ENCODE results near the gene FIGN.

The FIGN gene

GRCh38 chr2:163626208-163626607 is 109.6 kb downstream of the FIGN start:
- DNase-seq (ENCODE audit: insufficient read length) = no peak
- no peak for FAIRE-seq
- TF ChIP-seq POLR2A (IDR thresholded peaks at IDR 0.05; ENCODE audit: low read depth, low read length) = no peak
- TF ChIP-seq POLR2AphosphoS5 (IDR thresholded peaks at IDR 0.05; ENCODE audit: low read depth, low read length) = no peak
- no peak for TF ChIP-seq TAF1 (IDR thresholded peaks at IDR 0.05; ENCODE audit: borderline replicate concordance, low read depth, low read length)

- FAIRE-seq (no peak), DNase-seq (ENCODE audit: insufficient read length) (no peak)
- TF ChIP-seq TAF1 (IDR thresholded peaks at IDR 0.05; ENCODE audit: borderline replicate concordance, low read depth, low read length) = no peak
- TF ChIP-seq POLR2AphosphoS5 (IDR thresholded peaks at IDR 0.05; ENCODE audit: low read depth, low read length) = no peak
- no peak for TF ChIP-seq POLR2A (IDR thresholded peaks at IDR 0.05; ENCODE audit: low read depth, low read length)
Measured at GRCh38 chr2:163625632-163626031, 110.2 kb downstream of the FIGN start.

DNA sequence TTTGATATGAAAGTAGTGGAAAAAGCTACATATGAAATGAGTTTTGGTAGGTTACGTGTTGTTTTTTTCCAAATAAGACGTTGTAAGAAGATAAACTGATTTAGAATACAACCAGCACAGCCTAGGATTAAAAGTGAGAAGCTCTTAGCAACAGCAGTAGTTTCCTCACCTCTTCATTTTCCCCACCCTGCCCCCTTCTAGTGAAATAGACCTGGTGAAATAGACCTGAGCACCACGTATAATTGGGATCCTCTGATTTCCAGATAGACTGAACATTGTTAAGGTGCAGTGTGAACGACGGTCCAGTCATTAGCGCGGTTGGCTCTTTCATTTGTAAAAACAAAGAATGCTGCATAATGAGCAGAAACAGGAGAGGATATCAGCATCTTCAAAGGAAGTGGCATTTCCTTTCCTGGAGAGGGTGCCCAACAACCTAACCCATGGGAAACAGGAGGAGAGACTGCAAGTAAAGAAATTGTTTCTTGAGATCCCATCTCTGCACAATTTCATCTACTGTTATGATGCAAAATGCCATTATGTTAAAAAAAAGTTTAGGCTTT is 114.3 kb downstream of the FIGN start:
- no peak for DNase-seq (ENCODE audit: insufficient read length)
- FAIRE-seq = no peak
- TF ChIP-seq POLR2AphosphoS5 (IDR thresholded peaks at IDR 0.05; ENCODE audit: low read depth, low read length) (no peak), TAF1 (IDR thresholded peaks at IDR 0.05; ENCODE audit: borderline replicate concordance, low read depth, low read length) (no peak), POLR2A (IDR thresholded peaks at IDR 0.05; ENCODE audit: low read depth, low read length) (no peak)

DNA sequence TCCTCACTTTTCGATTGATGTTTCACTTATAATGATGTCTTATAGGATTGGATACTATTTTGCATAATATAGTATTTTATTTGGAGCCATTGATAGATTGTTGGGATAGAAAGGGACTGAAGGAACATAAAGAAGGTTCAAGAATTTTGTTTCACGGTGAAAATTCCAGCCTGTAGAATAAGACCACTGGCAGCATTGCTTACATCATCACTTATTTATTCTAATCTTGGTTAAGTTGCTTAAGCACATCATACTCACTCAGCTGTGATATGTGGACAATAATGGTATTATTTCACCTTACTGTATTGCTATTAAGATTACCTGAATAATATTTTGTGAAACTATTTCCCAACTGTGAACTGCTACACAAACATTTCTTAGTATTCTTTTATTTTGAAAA is 118.3 kb downstream of the FIGN start:
- DNase-seq (ENCODE audit: insufficient read length) = no peak
- no peak for FAIRE-seq
- no peak for TF ChIP-seq POLR2A (IDR thresholded peaks at IDR 0.05; ENCODE audit: low read depth, low read length)
- no peak for TF ChIP-seq TAF1 (IDR thresholded peaks at IDR 0.05; ENCODE audit: borderline replicate concordance, low read depth, low read length)
- no peak for TF ChIP-seq POLR2AphosphoS5 (IDR thresholded peaks at IDR 0.05; ENCODE audit: low read depth, low read length)

DNA sequence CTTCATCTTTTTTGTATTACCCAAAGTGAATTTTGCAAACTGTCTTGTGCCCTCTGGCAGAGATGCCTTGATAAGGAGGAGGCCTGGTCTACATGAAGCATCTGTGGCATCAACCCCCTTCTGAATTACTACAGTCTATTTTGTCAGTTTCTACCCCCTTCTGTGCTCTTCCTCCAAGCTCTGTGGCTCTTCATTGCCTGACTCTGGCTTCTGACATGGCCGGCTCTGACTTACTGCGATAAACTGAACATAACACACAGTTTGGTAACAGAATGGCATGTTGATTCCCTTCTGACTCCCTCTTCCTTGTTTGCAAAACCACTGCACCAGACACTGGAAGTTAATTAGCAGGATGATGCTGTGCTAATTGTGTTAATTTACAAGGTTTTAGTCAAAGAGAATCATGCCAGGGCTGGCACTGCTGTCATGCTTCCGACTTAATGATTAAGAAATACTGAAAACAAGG is 122.5 kb downstream of the FIGN start:
- no peak for FAIRE-seq
- no peak for DNase-seq (ENCODE audit: insufficient read length)

DNA sequence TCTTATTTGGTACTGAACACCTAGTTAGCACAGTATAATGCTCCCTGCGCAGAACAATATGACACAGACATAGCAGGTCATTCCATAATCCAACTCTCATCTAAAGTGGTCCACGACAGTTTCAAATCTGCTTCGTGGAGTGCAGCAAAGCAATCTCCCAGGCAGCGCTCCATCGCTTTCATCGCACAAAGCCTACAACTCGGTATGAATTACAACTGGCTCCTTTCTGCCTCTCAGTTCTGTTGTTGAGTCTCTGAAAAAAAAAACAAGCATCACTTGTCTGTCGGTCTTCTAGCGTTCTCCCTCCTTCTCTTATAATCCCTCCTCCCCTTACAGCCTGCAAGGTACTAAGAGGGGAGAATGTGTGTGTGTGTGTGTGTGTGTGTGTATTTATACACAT is 123.5 kb downstream of the FIGN start:
- no peak for DNase-seq (ENCODE audit: insufficient read length)
- FAIRE-seq = no peak
- TF ChIP-seq TAF1 (IDR thresholded peaks at IDR 0.05; ENCODE audit: borderline replicate concordance, low read depth, low read length) = no peak
- TF ChIP-seq POLR2AphosphoS5 (IDR thresholded peaks at IDR 0.05; ENCODE audit: low read depth, low read length) = no peak
- no peak for TF ChIP-seq POLR2A (IDR thresholded peaks at IDR 0.05; ENCODE audit: low read depth, low read length)

More for the DNA sequence above, 122.5 kb downstream of the FIGN start:
- TF ChIP-seq POLR2A (IDR thresholded peaks at IDR 0.05; ENCODE audit: low read depth, low read length) (no peak), TAF1 (IDR thresholded peaks at IDR 0.05; ENCODE audit: borderline replicate concordance, low read depth, low read length) (no peak), POLR2AphosphoS5 (IDR thresholded peaks at IDR 0.05; ENCODE audit: low read depth, low read length) (no peak)

DNA sequence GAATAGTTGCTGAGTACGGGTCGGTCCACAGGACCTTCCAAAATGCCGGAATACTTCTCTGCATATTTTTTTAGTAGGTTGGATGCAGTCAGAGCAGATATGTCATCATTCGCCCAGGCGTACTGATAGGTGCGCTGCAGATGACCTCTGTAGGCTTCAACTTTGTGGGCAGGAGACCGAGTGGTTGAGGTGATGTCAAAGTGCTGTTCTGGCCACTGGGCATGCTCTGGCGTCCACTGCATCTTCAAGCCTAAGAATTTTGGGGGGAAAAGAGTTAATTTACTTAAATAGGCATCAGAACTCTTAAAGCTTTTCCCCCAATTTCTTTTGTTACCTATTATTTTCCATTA is 124.3 kb downstream of the FIGN start:
- FAIRE-seq (no peak), DNase-seq (ENCODE audit: insufficient read length) (no peak)
- no peak for TF ChIP-seq TAF1 (IDR thresholded peaks at IDR 0.05; ENCODE audit: borderline replicate concordance, low read depth, low read length)
- TF ChIP-seq POLR2AphosphoS5 (IDR thresholded peaks at IDR 0.05; ENCODE audit: low read depth, low read length) = no peak
- TF ChIP-seq POLR2A (IDR thresholded peaks at IDR 0.05; ENCODE audit: low read depth, low read length) = no peak

DNA sequence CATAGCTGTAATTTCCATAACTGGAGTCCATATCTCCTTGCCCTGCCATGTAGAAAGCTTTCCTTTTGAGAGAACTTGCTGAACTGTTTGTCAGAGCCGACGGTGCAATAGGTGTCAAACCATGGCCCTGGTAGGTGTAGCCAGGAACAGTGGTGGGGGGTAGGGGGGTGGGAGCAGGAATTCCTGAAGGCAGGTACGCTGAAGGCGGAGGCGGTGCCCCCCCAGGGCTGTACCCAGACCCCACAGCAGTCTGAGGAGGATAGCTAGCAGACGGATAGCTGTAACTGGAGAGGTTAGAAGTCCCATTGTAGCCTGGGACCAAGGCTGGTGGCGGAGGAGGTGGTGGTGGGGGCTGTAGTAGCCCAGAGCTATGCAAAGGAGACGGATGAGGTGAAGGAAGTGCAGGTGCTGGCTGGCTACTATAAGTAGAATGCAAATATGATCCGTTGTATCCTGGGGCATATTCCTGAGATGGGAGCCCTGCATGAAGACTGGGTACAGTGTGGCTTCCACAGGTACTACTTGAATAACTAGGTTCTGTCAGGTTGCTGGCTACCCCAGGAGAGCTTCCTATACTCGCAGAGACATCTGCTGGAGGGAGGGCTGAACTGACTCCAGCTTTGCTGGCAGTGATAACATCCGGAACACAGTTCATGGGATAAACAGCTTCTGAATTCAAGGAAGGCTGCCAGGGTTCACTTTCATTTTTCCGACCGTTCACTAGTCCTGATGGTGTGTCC is 124.8 kb downstream of the FIGN start:
- no peak for DNase-seq (ENCODE audit: insufficient read length)
- TF ChIP-seq TAF1 (IDR thresholded peaks at IDR 0.05; ENCODE audit: borderline replicate concordance, low read depth, low read length) (no peak), POLR2AphosphoS5 (IDR thresholded peaks at IDR 0.05; ENCODE audit: low read depth, low read length) (no peak), POLR2A (IDR thresholded peaks at IDR 0.05; ENCODE audit: low read depth, low read length) (no peak)
- no peak for FAIRE-seq

DNA sequence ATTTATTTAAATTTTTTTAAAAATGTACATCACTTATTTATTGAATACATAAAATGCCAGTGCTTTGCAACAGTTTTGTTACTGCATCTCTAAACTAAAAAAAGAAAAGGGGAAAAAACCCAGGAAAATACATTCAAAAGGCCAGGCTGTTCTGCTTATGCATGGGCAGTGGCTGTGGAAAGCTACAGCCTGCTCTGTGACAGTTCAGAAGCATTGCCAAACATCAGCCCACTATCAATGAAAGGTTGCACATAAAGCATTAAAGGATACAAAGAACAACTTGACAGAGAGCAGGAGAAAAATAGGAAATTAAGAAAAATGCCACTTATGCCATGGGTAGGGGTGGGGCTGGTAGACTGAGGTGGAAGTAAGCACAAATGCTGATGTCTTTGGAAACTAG is 128.2 kb downstream of the FIGN start:
- FAIRE-seq = no peak
- TF ChIP-seq POLR2A (IDR thresholded peaks at IDR 0.05; ENCODE audit: low read depth, low read length) (no peak), POLR2AphosphoS5 (IDR thresholded peaks at IDR 0.05; ENCODE audit: low read depth, low read length) (no peak), TAF1 (IDR thresholded peaks at IDR 0.05; ENCODE audit: borderline replicate concordance, low read depth, low read length) (no peak)
- no peak for DNase-seq (ENCODE audit: insufficient read length)

- FAIRE-seq = no peak
- TF ChIP-seq POLR2A (IDR thresholded peaks at IDR 0.05; ENCODE audit: low read depth, low read length) (no peak), POLR2AphosphoS5 (IDR thresholded peaks at IDR 0.05; ENCODE audit: low read depth, low read length) (no peak), TAF1 (IDR thresholded peaks at IDR 0.05; ENCODE audit: borderline replicate concordance, low read depth, low read length) (no peak)
- DNase-seq (ENCODE audit: insufficient read length) = no peak
Measured at GRCh38 chr2:163606878-163607277, 128.9 kb downstream of the FIGN start.

- DNase-seq (ENCODE audit: insufficient read length) = no peak
- no peak for FAIRE-seq
- TF ChIP-seq TAF1 (IDR thresholded peaks at IDR 0.05; ENCODE audit: borderline replicate concordance, low read depth, low read length) (no peak), POLR2A (IDR thresholded peaks at IDR 0.05; ENCODE audit: low read depth, low read length) (no peak), POLR2AphosphoS5 (IDR thresholded peaks at IDR 0.05; ENCODE audit: low read depth, low read length) (no peak)
Measured at GRCh38 chr2:163605779-163606178, 130.0 kb downstream of the FIGN start.

GRCh38 chr2:163604941-163605555 is 130.8 kb downstream of the FIGN start:
- no peak for DNase-seq (ENCODE audit: insufficient read length)
- TF ChIP-seq TAF1 (IDR thresholded peaks at IDR 0.05; ENCODE audit: borderline replicate concordance, low read depth, low read length) (no peak), POLR2A (IDR thresholded peaks at IDR 0.05; ENCODE audit: low read depth, low read length) (no peak), POLR2AphosphoS5 (IDR thresholded peaks at IDR 0.05; ENCODE audit: low read depth, low read length) (no peak)
- FAIRE-seq = no peak

Data from GM12892 (cell line).